Spleen (tissue), 11 donors: ENCODE results near the gene AQP3. TPM values are rescaled to one million over a fixed set of nuclear protein-coding genes. Genes with fewer than 3 reads are reported as not detected.

ENCODE experiments used
- DNase-seq: peaks from one replicate; pipeline ENCODE4 v3.0.0-alpha.2; 2020
- H3K27ac ChIP-seq, 8 donors: fragments of 200-600 bp; sonication (generic) in 7 of 8; 1 replicate in 4 of 8; 2 replicates in 4 of 8; pipeline versions ENCODE4 v1.5.0 to v1.8.0; 2016 to 2021; ENCODE audit warnings: inconsistent platforms in 4 of 8, mild to moderate bottlenecking in 4 of 8, moderate library complexity in 1 of 8
- H3K27me3 ChIP-seq, 7 donors: fragments of 200-600 bp; sonication (generic) in 6 of 7; replicated peaks in 1 of 7; 1 replicate in 4 of 7; 2 replicates in 3 of 7; pipeline versions ENCODE4 v1.5.0 to v1.8.0; 2016 to 2021; ENCODE audit warnings: inconsistent platforms in 3 of 7, mild to moderate bottlenecking in 1 of 7
- H3K36me3 ChIP-seq, 6 donors: fragments of 200-600 bp; sonication (generic) in 5 of 6; 1 replicate in 4 of 6; 2 replicates in 2 of 6; pipeline versions ENCODE4 v1.5.0 to v1.8.0; 2016 to 2021; ENCODE audit warnings: inconsistent platforms in 2 of 6
- H3K4me1 ChIP-seq, 6 donors: fragments of 200-600 bp; sonication (generic) in 5 of 6; 1 replicate in 3 of 6; 2 replicates in 3 of 6; pipeline versions ENCODE4 v1.5.0 to v1.8.0; 2016 to 2021; ENCODE audit warnings: inconsistent platforms in 3 of 6
- H3K4me3 ChIP-seq, 8 donors: fragments of 200-600 bp; sonication (generic) in 7 of 8; 1 replicate in 4 of 8; 2 replicates in 4 of 8; pipeline versions ENCODE4 v1.5.0 to v1.8.0; 2016 to 2021; ENCODE audit warnings: inconsistent platforms in 4 of 8, mild to moderate bottlenecking in 4 of 8, moderate library complexity in 2 of 8
- H3K9me3 ChIP-seq, 8 donors: fragments of 200-600 bp; sonication (generic) in 7 of 8; 1 replicate in 4 of 8; 2 replicates in 4 of 8; pipeline versions ENCODE4 v1.5.0 to v1.8.0; 2016 to 2021; ENCODE audit warnings: inconsistent platforms in 4 of 8
- CTCF ChIP-seq, 11 experiments: fragments of 200-600 bp in 7 of 11; fragments of 450-650 bp in 4 of 11; sonication (generic) in 4 of 11; IDR thresholded peaks in 8 of 11; conservative IDR thresholded peaks in 3 of 11; 1 replicate in 7 of 11; 2 replicates in 4 of 11; pipeline versions ENCODE4 v1.4.0 to v1.8.0; 2016 to 2021; ENCODE audit warnings: antibody characterized with exemption in 11 of 11, inconsistent platforms in 4 of 11, mild to moderate bottlenecking in 1 of 11
- POLR2A ChIP-seq, 3 donors: fragments of 450-650 bp; IDR thresholded peaks; one replicate each; pipeline ENCODE4 v1.5.1; 2017; ENCODE audit warnings: antibody characterized with exemption in 3 of 3, mild to moderate bottlenecking in 1 of 3
- POLR2AphosphoS5 ChIP-seq, 3 donors: sonication (generic); formaldehyde crosslinking; IDR thresholded peaks; one replicate each; pipeline ENCODE4 v1.5.1; 2017; ENCODE audit warnings: antibody characterized with exemption in 3 of 3
- WGBS, 5 donors: extraction: QIAGEN DNeasy Blood & Tissue Kit in 3 of 5; methylation state at CpG; one replicate each; pipeline versions ENCODE4 v1.1.5 to v1.1.7; 2013 to 2018; 5-methylcytosine and 5-hydroxymethylcytosine counted together
- intact Hi-C: fragments of 100-400 bp; cut with DNase I; formaldehyde crosslinking; loops from one replicate; pipeline ENCODE4 v1.15.0; 2023; ENCODE audit warnings: low total_unique reads
- polyA plus RNA-seq, 3 donors: library from polyadenylated mRNA; stranded (reverse); fragments of 200-250 nt; gene quantifications; one replicate each; pipeline ENCODE4 v1.2.1, GENCODE V29; 2013
- total RNA-seq, 7 donors: library from RNA; depleted of rRNA in 3 of 7; stranded (reverse); fragments of >200 nt in 3 of 7; fragmentation: NEBNext Ultra II Directional in 4 of 7; extraction: Animal tissue kit (Norgen Biotek cat#: 25700) in 4 of 7; gene quantifications; one replicate each; pipeline versions ENCODE4 v1.1.0 to v1.2.1, GENCODE V29; 2016 to 2021
- donor health status: healthy with polysubstance abuse.
- donor health status: DM: no; HTN: no; CAD: no; lungs with moderate emphysema.
- donor health status: DM: no; HTN: no; CAD: no.
- donor health status: Bipolar disorder and iron deficiency.
- donor health status: healthy.
- donor health status: DM: no; HTN: no; CAD: no.
- donor health status: DM: yes; HTN: yes; CAD: no.

The AQP3 gene
- total and polyA plus RNA-seq, 10 donors: 5.0 to 251 (median 90.7) TPM

GRCh38 chr9:33472881-33473615 is 25.7 kb upstream of the AQP3 start:
- Histone ChIP-seq H3K36me3 (peaks cover 0 to 43% (median 41%) of the 10 kb centered on the region in 6 donors), H3K9me3 (no peaks in the 10 kb centered on the region), H3K27me3 (no peaks in the 10 kb centered on the region), H3K4me1 (peaks cover 16 to 35% (median 25%) of the 10 kb centered on the region in 6 donors), H3K27ac (peak overlapping the region in 7 of 8 donors; percentile 48 to 87 (median 82)), H3K4me3 (peak overlapping the region; percentile 81 to 100 (median 97))
- intact Hi-C loops: no loop called here
- WGBS, 5 donors: 9 to 11% (median 9%) methylated on average over 17 to 18 of the region's 18 CpGs
- no peak for TF ChIP-seq CTCF (IDR thresholded peaks at IDR 0.05 in 8 of 11, conservative IDR thresholded peaks at IDR 0.05 in 3 of 11)
- no peak for TF ChIP-seq POLR2A (IDR thresholded peaks at IDR 0.05)
- no peak for TF ChIP-seq POLR2AphosphoS5 (IDR thresholded peaks at IDR 0.05)
- DNase-seq: peak; percentile 77

GRCh38 chr9:33472171-33472880 is 24.9 kb upstream of the AQP3 start:
- Histone ChIP-seq H3K4me3 (peak overlapping the region in 7 of 8 donors; percentile 81 to 99 (median 96)), H3K27me3 (no peaks in the 10 kb centered on the region), H3K9me3 (no peaks in the 10 kb centered on the region), H3K27ac (no peak overlapping the region), H3K4me1 (peaks cover 16 to 35% (median 25%) of the 10 kb centered on the region in 6 donors), H3K36me3 (peaks cover 1 to 50% (median 48%) of the 10 kb centered on the region in 6 donors)
- intact Hi-C loops: no loop called here
- no peak for TF ChIP-seq POLR2A (IDR thresholded peaks at IDR 0.05)
- no peak for TF ChIP-seq CTCF (IDR thresholded peaks at IDR 0.05 in 8 of 11, conservative IDR thresholded peaks at IDR 0.05 in 3 of 11)
- no peak for TF ChIP-seq POLR2AphosphoS5 (IDR thresholded peaks at IDR 0.05)
- peak; percentile 60 for DNase-seq
- WGBS, 5 donors: 86 to 92% (median 88%) methylated on average over 16 of the region's 16 CpGs

- Histone ChIP-seq H3K4me3 (no peak overlapping the region), H3K9me3 (no peaks in the 10 kb centered on the region), H3K36me3 (peaks cover 3 to 60% (median 57%) of the 10 kb centered on the region in 6 donors), H3K4me1 (peaks cover 16 to 43% (median 25%) of the 10 kb centered on the region in 6 donors), H3K27ac (no peak overlapping the region), H3K27me3 (no peaks in the 10 kb centered on the region)
- intact Hi-C loops: no loop called here
- WGBS, 5 donors: 86 to 91% (median 87%) methylated on average over 2 of the region's 2 CpGs
- no peak for DNase-seq
- no peak for TF ChIP-seq POLR2A (IDR thresholded peaks at IDR 0.05)
- no peak for TF ChIP-seq POLR2AphosphoS5 (IDR thresholded peaks at IDR 0.05)
- no peak for TF ChIP-seq CTCF (IDR thresholded peaks at IDR 0.05 in 8 of 11, conservative IDR thresholded peaks at IDR 0.05 in 3 of 11)
Observed at GRCh38 chr9:33471361-33471760, 24.0 kb upstream of the AQP3 start.

- DNase-seq: peak; percentile 72
- intact Hi-C loops: loop anchor here (10.0 kb wide), 2 partner anchors 95 to 185 kb away; no protein-coding TSS in a partner anchor
- Histone ChIP-seq H3K4me1 (peaks cover 16 to 42% (median 25%) of the 10 kb centered on the region in 6 donors), H3K4me3 (no peak overlapping the region), H3K27ac (no peak overlapping the region), H3K36me3 (peaks cover 5 to 75% (median 72%) of the 10 kb centered on the region in 6 donors), H3K27me3 (no peaks in the 10 kb centered on the region), H3K9me3 (no peaks in the 10 kb centered on the region)
- no peak for TF ChIP-seq POLR2AphosphoS5 (IDR thresholded peaks at IDR 0.05)
- no peak for TF ChIP-seq CTCF (IDR thresholded peaks at IDR 0.05 in 8 of 11, conservative IDR thresholded peaks at IDR 0.05 in 3 of 11)
- no peak for TF ChIP-seq POLR2A (IDR thresholded peaks at IDR 0.05)
- WGBS, 5 donors: 89 to 95% (median 91%) methylated on average over 5 to 6 of the region's 6 CpGs
Observed at GRCh38 chr9:33469891-33470290, 22.5 kb upstream of the AQP3 start.
